Kidney (tissue), 14 donors: ENCODE data around the gene HINFP. TPM values are rescaled to one million over a fixed set of nuclear protein-coding genes. Genes with fewer than 3 reads are reported as not detected.
A peak's percentile ranks its signal among the peaks of the same experiment; 100 is the strongest.

Experiments used
- DNase-seq, 5 donors: peaks; one replicate each; pipeline ENCODE4 v3.0.0-alpha.2; 2013 to 2020
- FAIRE-seq: peaks from 2 replicates; lab custom pipeline; 2012; peaks lifted over from hg19 to GRCh38; lab: Jason Lieb, UNC
- H3K27ac ChIP-seq, 2 donors: one replicate each; pipeline ENCODE4 v1.7.0; 2013; ENCODE audit warnings: low read depth in 2 of 2, low read length in 2 of 2, inconsistent platforms in 1 of 2
- H3K27me3 ChIP-seq: one replicate; pipeline ENCODE4 v1.7.1; 2013; ENCODE audit warnings: low read length, inconsistent platforms; ENCODE audit not compliant: control insufficient read depth, insufficient read depth
- H3K36me3 ChIP-seq, 3 donors: one replicate each; pipeline versions ENCODE4 v1.7.0 to v1.7.1; 2013; ENCODE audit warnings: low read length in 3 of 3, control low read depth in 1 of 3, inconsistent platforms in 1 of 3; ENCODE audit not compliant: insufficient read depth in 3 of 3, control insufficient read depth in 2 of 3
- H3K4me1 ChIP-seq, 3 donors: one replicate each; pipeline versions ENCODE4 v1.7.0 to v1.7.1; 2013; ENCODE audit warnings: low read length in 3 of 3, inconsistent platforms in 1 of 3, low read depth in 1 of 3; ENCODE audit not compliant: control insufficient read depth in 2 of 3, insufficient read depth in 2 of 3
- H3K4me3 ChIP-seq, 3 donors: one replicate each; pipeline versions ENCODE4 v1.7.0 to v1.8.1; 2013; ENCODE audit warnings: low read length in 3 of 3, control low read depth in 1 of 3, inconsistent platforms in 1 of 3
- H3K9ac ChIP-seq, 3 donors: one replicate each; pipeline versions ENCODE4 v1.7.0 to v1.7.1; 2013; ENCODE audit warnings: low read length in 3 of 3, control low read depth in 1 of 3, inconsistent platforms in 1 of 3
- H3K9me3 ChIP-seq, 3 donors: one replicate each; pipeline versions ENCODE4 v1.7.0 to v1.7.1; 2013; ENCODE audit warnings: low read length in 3 of 3, control low read depth in 1 of 3, inconsistent platforms in 1 of 3; ENCODE audit not compliant: control insufficient read depth in 2 of 3, insufficient read depth in 1 of 3
- CTCF ChIP-seq: IDR thresholded peaks from 3 replicates; pipeline ENCODE4 v1.5.1; 2012; ENCODE audit warnings: mild to moderate bottlenecking, moderate library complexity, borderline replicate concordance; ENCODE audit not compliant: insufficient read depth; ENCODE audit errors: extremely low read depth
- intact Hi-C: fragments of 100-400 bp; cut with DNase I; formaldehyde crosslinking; loops from one replicate; pipeline ENCODE4 v1.11.1; 2022
- polyA plus RNA-seq: library from polyadenylated mRNA; stranded (reverse); fragments of 350-450 nt; fragmentation: Illumina TruSeq; extraction: RNeasy Lipid Tissue Mini Kit (QIAGEN cat#74804); gene quantifications from one replicate; pipeline ENCODE4 v1.2.3, GENCODE V29; 2014; ENCODE audit warnings: low read depth, low replicate concordance; ENCODE audit not compliant: insufficient read depth
- total RNA-seq: library from RNA; stranded (reverse); fragmentation: NEBNext Ultra II Directional; extraction: Animal tissue kit (Norgen Biotek cat#: 25700); gene quantifications from one replicate; pipeline ENCODE4 v1.2.1, GENCODE V29; 2021
- donor health status: control.
- donor health status: control.
- donor health status: control.
- donor health status: control.
- donor health status: control.
- donor health status: DM: yes; HTN: yes; CAD: no.
- donor health status: Normal renal cell carcinoma (clear cell type).

The HINFP gene
- total and polyA plus RNA-seq, 2 donors from 2014 or later: 14.5 to 29.1 TPM

DNA sequence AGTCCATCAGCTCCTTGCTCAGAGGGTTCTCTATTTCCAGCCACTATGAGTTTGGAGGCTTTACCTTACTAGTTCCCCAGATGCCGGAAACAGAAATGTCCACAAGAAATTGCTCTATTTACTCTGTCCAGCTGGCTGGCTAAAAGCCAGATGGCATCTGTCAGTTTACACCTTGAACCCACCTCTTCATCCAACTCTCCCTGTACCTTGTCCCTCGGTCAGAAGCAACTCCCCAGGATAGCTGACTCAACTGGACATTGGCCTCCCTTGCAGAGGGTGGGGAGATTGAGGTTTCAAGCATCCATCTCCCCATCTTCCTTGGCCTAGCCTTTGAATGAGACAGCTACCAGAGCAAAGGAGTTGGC, 12.5 kb upstream of the HINFP start:
- H3K4me3 ChIP-seq: peak overlapping the region in 2 of 3 donors; percentile 83
- H3K27ac ChIP-seq: peak overlapping the region in 1 of 2 donors; percentile 24
- no peak for TF ChIP-seq CTCF
- intact Hi-C loops: no loop called here
- no peak for FAIRE-seq
- no peak overlapping the region for H3K9ac ChIP-seq
- H3K36me3 ChIP-seq: peaks cover 0 to 19% (median 13%) of the 10 kb centered on the region in 3 donors
- H3K4me1 ChIP-seq: peaks cover 6 to 37% (median 23%) of the 10 kb centered on the region in 3 donors
- peak in 1 of 5 donors; percentile 30 for DNase-seq
- H3K9me3 ChIP-seq: no peaks in the 10 kb centered on the region
- H3K27me3 ChIP-seq: no peaks in the 10 kb centered on the region

- TF ChIP-seq CTCF: no peak
- DNase-seq (peak in 1 of 5 donors; percentile 27), FAIRE-seq (no peak)
- H3K27ac ChIP-seq: no peak overlapping the region
- intact Hi-C loops: no loop called here
- H3K9me3 ChIP-seq: no peaks in the 10 kb centered on the region
- no peak overlapping the region for H3K9ac ChIP-seq
- H3K4me1 ChIP-seq: peaks cover 6 to 37% (median 23%) of the 10 kb centered on the region in 3 donors
- no peaks in the 10 kb centered on the region for H3K27me3 ChIP-seq
- H3K4me3 ChIP-seq: no peak overlapping the region
- peaks cover 0 to 28% (median 19%) of the 10 kb centered on the region in 3 donors for H3K36me3 ChIP-seq
These were observed 11.5 kb upstream of the HINFP start for GRCh38 chr11:119109843-119110242.

DNA sequence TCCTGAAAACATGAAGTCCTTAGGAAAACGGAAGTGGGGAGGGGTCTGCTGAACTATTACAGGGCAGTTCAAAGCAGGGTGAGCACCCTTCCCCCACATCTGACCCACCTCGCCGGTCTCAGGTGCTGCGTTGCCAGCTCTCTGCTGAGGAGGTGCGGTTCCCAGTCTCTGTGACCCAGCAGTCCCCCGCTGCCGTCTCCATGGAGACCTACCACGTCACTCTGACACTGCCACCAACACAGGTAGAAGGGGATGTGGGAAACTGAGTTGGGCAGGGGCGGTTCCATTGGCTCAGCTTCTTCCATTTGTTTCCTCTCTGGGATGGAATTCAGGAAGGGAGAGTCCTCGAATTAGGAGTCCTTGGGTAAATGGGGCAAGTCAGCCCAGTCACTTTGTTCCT, 10.9 kb upstream of the HINFP start:
- Histone ChIP-seq H3K4me1 (peaks cover 6 to 37% (median 23%) of the 10 kb centered on the region in 3 donors), H3K36me3 (peaks cover 0 to 28% (median 21%) of the 10 kb centered on the region in 3 donors), H3K9me3 (no peaks in the 10 kb centered on the region), H3K9ac (no peak overlapping the region), H3K4me3 (no peak overlapping the region), H3K27ac (no peak overlapping the region), H3K27me3 (no peaks in the 10 kb centered on the region)
- FAIRE-seq (no peak), DNase-seq (peak in 1 of 5 donors; percentile 48)
- intact Hi-C loops: no loop called here
- no peak for TF ChIP-seq CTCF

GRCh38 chr11:119111361-119111925, 9.9 kb upstream of the HINFP start:
- Histone ChIP-seq H3K9me3 (no peaks in the 10 kb centered on the region), H3K4me3 (no peak overlapping the region), H3K9ac (no peak overlapping the region), H3K27ac (no peak overlapping the region), H3K4me1 (peaks cover 3 to 32% (median 18%) of the 10 kb centered on the region in 3 donors), H3K27me3 (no peaks in the 10 kb centered on the region), H3K36me3 (peaks cover 0 to 28% (median 22%) of the 10 kb centered on the region in 3 donors)
- no peak for DNase-seq
- TF ChIP-seq CTCF: no peak
- intact Hi-C loops: no loop called here
- no peak for FAIRE-seq
